Psoas muscle (tissue), 8 donors: Measurements from ENCODE around the gene MRPL36. TPM values are rescaled to one million over a fixed set of nuclear protein-coding genes. Genes with fewer than 3 reads are reported as not detected.
A peak's percentile ranks its signal among the peaks of the same experiment; 100 is the strongest.

ENCODE experiments used
- ATAC-seq, 4 donors: fragments of 200-7000 bp; cut with Tn5 transposase; one replicate each; pipeline ENCODE4 v1.9.1; 2020; ENCODE audit warnings: moderate library complexity in 3 of 4, mild to moderate bottlenecking in 2 of 4
- DNase-seq, 2 donors: peaks; one replicate each; pipeline ENCODE4 v3.0.0-alpha.2; 2020
- H3K27ac ChIP-seq: fragments of 200-600 bp; one replicate; pipeline ENCODE4 v1.8.0; 2022
- H3K27me3 ChIP-seq, 3 donors: fragments of 200-600 bp in 1 of 3; one replicate each; pipeline versions ENCODE4 v1.6.1 to v1.8.0; 2013 to 2022; ENCODE audit warnings: low read length in 2 of 3, mild to moderate bottlenecking in 2 of 3, moderate library complexity in 1 of 3; ENCODE audit not compliant: insufficient read depth in 3 of 3
- H3K36me3 ChIP-seq, 2 donors: fragments of 200-600 bp in 1 of 2; one replicate each; pipeline versions ENCODE4 v1.6.1 to v1.8.0; 2013 to 2022; ENCODE audit warnings: low read depth in 1 of 2, mild to moderate bottlenecking in 1 of 2, moderate library complexity in 1 of 2; ENCODE audit not compliant: insufficient read depth in 1 of 2
- H3K4me1 ChIP-seq: fragments of 200-600 bp; one replicate; pipeline ENCODE4 v1.8.0; 2022
- H3K4me3 ChIP-seq: fragments of 200-600 bp; one replicate; pipeline ENCODE4 v1.8.0; 2022; ENCODE audit warnings: mild to moderate bottlenecking
- H3K9me3 ChIP-seq: fragments of 200-600 bp; one replicate; pipeline ENCODE4 v1.8.0; 2022
- CTCF ChIP-seq: fragments of 200-600 bp; IDR thresholded peaks from one replicate; pipeline ENCODE4 v1.8.0; 2022; ENCODE audit warnings: antibody characterized with exemption
- WGBS, 3 donors: extraction: QIAGEN DNeasy Blood & Tissue Kit; methylation state at CpG; one replicate each; pipeline versions ENCODE4 v1.1.6 to v1.1.7; 2013; 5-methylcytosine and 5-hydroxymethylcytosine counted together
- intact Hi-C, 2 donors: fragments of 100-400 bp; cut with DNase I; formaldehyde crosslinking; loops; one replicate each; pipeline versions ENCODE4 v1.11.0 to v1.14.2; 2022
- polyA plus RNA-seq, 3 donors: library from polyadenylated mRNA; stranded (reverse); fragments of 200-250 nt; gene quantifications; one replicate each; pipeline ENCODE4 v1.2.3, GENCODE V29; 2013
- total RNA-seq, 4 donors: library from RNA; stranded (reverse); fragmentation: NEBNext Ultra II Directional in 2 of 4; extraction: Animal tissue kit (Norgen Biotek cat#: 25700) in 2 of 4; gene quantifications; one replicate each; pipeline versions ENCODE4 v1.2.1 to v1.2.4, GENCODE V29; 2021 to 2023
- donor health status: healthy with polysubstance abuse.
- donor health status: DM: no; HTN: no; CAD: no; lungs with moderate emphysema.
- donor health status: Bipolar disorder and iron deficiency.
- donor health status: healthy.
- donor health status: DM: yes; HTN: yes; CAD: no.
- donor health status: DM: no; HTN: no; CAD: no.
- donor health status: DM: no; HTN: no; CAD: no.
- donor health status: DM: yes; HTN: yes; CAD: no.

The MRPL36 gene
- total and polyA plus RNA-seq, 7 donors, result 61.6 to 216 (median 111) TPM

- H3K9me3 ChIP-seq, result no peaks in the 10 kb centered on the region
- no peaks in the 10 kb centered on the region for H3K36me3 ChIP-seq
- H3K27me3 ChIP-seq, result no peaks in the 10 kb centered on the region
- intact Hi-C loops, result no loop called here
- no peak overlapping the region for H3K27ac ChIP-seq
- no peaks in the 10 kb centered on the region for H3K4me1 ChIP-seq
- TF ChIP-seq CTCF, result no peak
- 88 to 92% (median 89%) methylated on average over 20 of the region's 20 CpGs for WGBS, 3 donors
- H3K4me3 ChIP-seq, result no peak overlapping the region
- DNase-seq (peak in 1 of 2 donors; percentile 1), ATAC-seq (no peak)
Observed at GRCh38 chr5:1784197-1785050, 15.2 kb downstream of the MRPL36 start.

GRCh38 chr5:1783216-1783554 is 16.5 kb downstream of the MRPL36 start:
- intact Hi-C loops, result no loop called here
- no peaks in the 10 kb centered on the region for H3K4me1 ChIP-seq
- no peak for TF ChIP-seq CTCF
- no peaks in the 10 kb centered on the region for H3K27me3 ChIP-seq
- H3K36me3 ChIP-seq, result no peaks in the 10 kb centered on the region
- DNase-seq, result peak in 1 of 2 donors; percentile 8
- no peak for ATAC-seq
- H3K4me3 ChIP-seq, result no peak overlapping the region
- WGBS, 3 donors, result 59% methylated on average over 11 of the region's 11 CpGs
- H3K9me3 ChIP-seq, result no peaks in the 10 kb centered on the region
- no peak overlapping the region for H3K27ac ChIP-seq

- Histone ChIP-seq H3K27ac (no peak overlapping the region), H3K27me3 (no peaks in the 10 kb centered on the region), H3K4me1 (no peaks in the 10 kb centered on the region), H3K4me3 (no peak overlapping the region), H3K9me3 (no peaks in the 10 kb centered on the region), H3K36me3 (no peaks in the 10 kb centered on the region)
- TF ChIP-seq CTCF, result no peak
- ATAC-seq, result no peak
- 65 to 67% (median 66%) methylated on average over 14 of the region's 14 CpGs for WGBS, 3 donors
- intact Hi-C loops, result no loop called here
- peak in 1 of 2 donors; percentile 1 for DNase-seq
Observed at GRCh38 chr5:1782385-1783215, 17.0 kb downstream of the MRPL36 start.

- H3K27ac ChIP-seq, result no peak overlapping the region
- intact Hi-C loops, result no loop called here
- H3K9me3 ChIP-seq, result no peaks in the 10 kb centered on the region
- ATAC-seq, result no peak
- WGBS, 3 donors, result 70 to 79% (median 73%) methylated on average over 9 of the region's 9 CpGs
- no peak overlapping the region for H3K4me3 ChIP-seq
- no peak for TF ChIP-seq CTCF
- no peaks in the 10 kb centered on the region for H3K27me3 ChIP-seq
- DNase-seq, result peak in 1 of 2 donors; percentile 4
- H3K36me3 ChIP-seq, result no peaks in the 10 kb centered on the region
- no peaks in the 10 kb centered on the region for H3K4me1 ChIP-seq
Observed at GRCh38 chr5:1781726-1782384, 17.8 kb downstream of the MRPL36 start.
